NB4 (cell line): ENCODE measurements around the gene MEF2D.

Experiments
- CTCF ChIP-seq: IDR thresholded peaks from one replicate; pipeline ENCODE4 v1.5.1; 2012; ENCODE audit warnings: low read depth, low read length
- POLR2A ChIP-seq: IDR thresholded peaks from 2 replicates; pipeline ENCODE4 v1.6.1; 2011; ENCODE audit warnings: mild to moderate bottlenecking; ENCODE audit not compliant: insufficient read length; ENCODE audit errors: extremely low read depth

DNA sequence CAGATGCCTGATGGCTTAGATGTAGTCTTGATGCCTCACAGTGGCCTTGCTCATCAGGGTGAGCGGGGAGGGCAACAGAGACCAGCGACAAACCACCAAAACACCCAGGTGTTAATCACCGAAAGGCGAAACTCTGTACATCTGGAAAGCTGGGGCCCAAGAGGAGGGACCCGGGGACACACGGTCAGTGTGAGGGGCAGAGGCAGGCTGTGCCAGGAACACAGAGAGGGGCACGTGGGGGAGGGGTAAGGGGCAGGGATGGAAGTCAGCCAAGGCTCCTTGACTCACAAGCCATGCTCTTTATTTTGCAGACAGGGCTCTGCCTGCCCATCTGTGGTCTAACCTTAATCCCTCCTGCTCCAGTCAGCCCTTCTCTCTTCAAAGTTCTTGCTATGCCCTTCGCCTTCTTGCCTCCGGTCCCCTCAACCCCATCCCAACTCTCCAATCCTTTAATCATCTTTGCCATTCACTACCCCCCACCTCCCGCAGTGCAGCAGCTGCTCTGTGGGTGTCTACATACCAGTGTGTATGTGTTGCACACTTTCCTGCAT lies 4.3 kb downstream of the MEF2D start:
- TF ChIP-seq CTCF (no peak), POLR2A (no peak)
